Osteocyte (in vitro differentiated cells): ENCODE measurements around the gene SORL1-AS1.

ENCODE experiments used
- DNase-seq: peaks from one replicate; pipeline ENCODE4 v3.0.0; 2021; ENCODE audit warnings: mixed read lengths; ENCODE audit not compliant: unreplicated experiment; ENCODE audit errors: extremely low spot score
- H3K27ac Mint-ChIP-seq: one replicate; pipeline ENCODE4 v1.8.0; 2021; ENCODE audit warnings: mild to moderate bottlenecking, mixed read lengths; ENCODE audit not compliant: unreplicated experiment
- H3K27me3 Mint-ChIP-seq: one replicate; pipeline ENCODE4 v1.8.0; 2021; ENCODE audit warnings: mixed read lengths; ENCODE audit not compliant: unreplicated experiment
- H3K36me3 Mint-ChIP-seq: one replicate; pipeline ENCODE4 v1.8.0; 2021; ENCODE audit warnings: mixed read lengths; ENCODE audit not compliant: unreplicated experiment
- H3K4me1 Mint-ChIP-seq: one replicate; pipeline ENCODE4 v1.8.0; 2021; ENCODE audit warnings: mixed read lengths; ENCODE audit not compliant: unreplicated experiment
- H3K4me3 Mint-ChIP-seq: one replicate; pipeline ENCODE4 v1.8.0; 2021; ENCODE audit warnings: mild to moderate bottlenecking, moderate library complexity, mixed read lengths; ENCODE audit not compliant: unreplicated experiment
- H3K9me3 Mint-ChIP-seq: one replicate; pipeline ENCODE4 v1.8.0; 2021; ENCODE audit warnings: mixed read lengths; ENCODE audit not compliant: unreplicated experiment
- CTCF ChIP-seq: fragments of 200-600 bp; sonication (generic); IDR thresholded peaks from 2 replicates; pipeline ENCODE4 v1.5.0; 2021; ENCODE audit warnings: antibody characterized with exemption, mild to moderate bottlenecking, moderate library complexity

The SORL1-AS1 gene

GRCh38 chr11:121435551-121436511 lies 16.9 kb downstream of the SORL1-AS1 start:
- Mint-ChIP-seq H3K9me3 (no peaks in the 10 kb centered on the region), H3K27me3 (peaks cover 42% of the 10 kb centered on the region), H3K4me3 (no peak overlapping the region), H3K4me1 (no peaks in the 10 kb centered on the region), H3K36me3 (no peaks in the 10 kb centered on the region), H3K27ac (no peak overlapping the region)
- TF ChIP-seq CTCF: no peak
- DNase-seq: no peak

GRCh38 chr11:121435132-121435531 lies 17.6 kb downstream of the SORL1-AS1 start:
- Mint-ChIP-seq H3K4me1 (no peaks in the 10 kb centered on the region), H3K4me3 (no peak overlapping the region), H3K27me3 (peaks cover 42% of the 10 kb centered on the region), H3K9me3 (no peaks in the 10 kb centered on the region), H3K27ac (no peak overlapping the region), H3K36me3 (no peaks in the 10 kb centered on the region)
- no peak for DNase-seq
- no peak for TF ChIP-seq CTCF

- Mint-ChIP-seq H3K27ac (no peak overlapping the region), H3K4me3 (no peak overlapping the region), H3K27me3 (peaks cover 47% of the 10 kb centered on the region), H3K4me1 (peaks cover under 1% of the 10 kb centered on the region), H3K36me3 (no peaks in the 10 kb centered on the region), H3K9me3 (no peaks in the 10 kb centered on the region)
- no peak for TF ChIP-seq CTCF
- DNase-seq: no peak
These were observed 20.8 kb downstream of the SORL1-AS1 start for GRCh38 chr11:121431820-121432526.

- no peak overlapping the region for H3K4me3 Mint-ChIP-seq
- no peak overlapping the region for H3K27ac Mint-ChIP-seq
- H3K27me3 Mint-ChIP-seq: peaks cover 42% of the 10 kb centered on the region
- no peaks in the 10 kb centered on the region for H3K36me3 Mint-ChIP-seq
- DNase-seq: no peak
- peaks cover 3% of the 10 kb centered on the region for H3K4me1 Mint-ChIP-seq
- TF ChIP-seq CTCF: no peak
- H3K9me3 Mint-ChIP-seq: no peaks in the 10 kb centered on the region
These were observed 23.2 kb downstream of the SORL1-AS1 start for GRCh38 chr11:121429556-121429955.

GRCh38 chr11:121427400-121427744 lies 25.4 kb downstream of the SORL1-AS1 start:
- no peak for DNase-seq
- TF ChIP-seq CTCF: no peak
- no peaks in the 10 kb centered on the region for H3K36me3 Mint-ChIP-seq
- H3K27ac Mint-ChIP-seq: no peak overlapping the region
- peaks cover 3% of the 10 kb centered on the region for H3K4me1 Mint-ChIP-seq
- H3K4me3 Mint-ChIP-seq: no peak overlapping the region
- peaks cover 43% of the 10 kb centered on the region for H3K27me3 Mint-ChIP-seq
- no peaks in the 10 kb centered on the region for H3K9me3 Mint-ChIP-seq
